HepG2 (cell line): ENCODE measurements around the gene KLK7.

Source experiments
- HMG20B ChIP-seq: conservative IDR thresholded peaks from 2 replicates; pipeline ENCODE4 v1.6.1; 2016; ENCODE audit warnings: missing genetic modification reagents, missing compliant biosample characterization
- NFRKB ChIP-seq: fragments of 450-650 bp; IDR thresholded peaks from 2 replicates; pipeline ENCODE4 v1.6.1; 2017
- NR2C2 ChIP-seq: sonication (generic); formaldehyde crosslinking; IDR thresholded peaks from 2 replicates; pipeline ENCODE4 v1.4.0; 2020; ENCODE audit warnings: missing genetic modification reagents, mild to moderate bottlenecking, moderate library complexity, borderline replicate concordance
- POLR2AphosphoS5 ChIP-seq: IDR thresholded peaks from 2 replicates; pipeline ENCODE4 v1.6.1; 2012; ENCODE audit warnings: low read depth, low read length
- ZNF326 ChIP-seq: sonication (generic); formaldehyde crosslinking; IDR thresholded peaks from 2 replicates; pipeline ENCODE4 v1.4.0; 2020; ENCODE audit warnings: missing genetic modification reagents, borderline replicate concordance
- ZNF557 ChIP-seq: sonication (generic); formaldehyde crosslinking; IDR thresholded peaks from 2 replicates; pipeline ENCODE4 v1.4.0; 2020; ENCODE audit warnings: missing genetic modification reagents
- TF ChIP-seq, protein P1 (sequence below): sonication (generic); formaldehyde crosslinking; IDR thresholded peaks from 2 replicates; pipeline ENCODE4 v1.5.0; 2020; ENCODE audit warnings: mild to moderate bottlenecking, missing genetic modification reagents
- TF ChIP-seq, protein P2 (sequence below): sonication (generic); formaldehyde crosslinking; IDR thresholded peaks from 2 replicates; pipeline ENCODE4 v1.9.0; 2021; ENCODE audit warnings: missing genetic modification reagents, borderline replicate concordance
- TF ChIP-seq, protein P3 (sequence below): sonication (generic); formaldehyde crosslinking; IDR thresholded peaks from 2 replicates; pipeline ENCODE4 v1.5.0; 2020; ENCODE audit warnings: mild to moderate bottlenecking, missing genetic modification reagents, moderate library complexity

DNA sequence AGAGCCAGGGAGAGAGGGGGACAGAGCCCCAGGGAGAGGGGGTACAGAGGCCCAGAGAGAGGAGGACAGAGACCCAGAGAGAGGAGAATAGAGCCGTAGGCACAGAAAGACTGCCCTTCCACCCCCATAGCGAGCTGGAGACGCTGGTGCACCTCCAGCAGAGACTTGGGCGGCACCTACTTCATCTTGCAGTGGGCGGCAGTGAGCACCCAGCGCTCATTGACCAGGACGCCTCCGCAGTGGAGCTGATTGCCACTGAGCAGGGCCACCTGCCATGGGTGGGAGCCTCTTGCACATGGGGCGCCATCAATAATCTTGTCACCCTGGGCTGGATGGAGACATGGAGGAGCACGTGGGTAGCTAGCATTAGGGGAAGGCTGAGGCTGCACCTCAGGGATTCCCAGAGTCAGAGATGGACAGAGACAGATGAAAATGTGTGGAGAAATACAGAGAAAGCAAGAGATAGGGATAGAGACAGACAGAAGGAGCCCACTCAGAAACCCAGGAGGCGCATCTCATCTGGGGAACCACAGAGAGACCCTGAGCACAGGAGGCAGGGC, 2.0 kb downstream of the KLK7 start:
- TF ChIP-seq, protein P1, sequence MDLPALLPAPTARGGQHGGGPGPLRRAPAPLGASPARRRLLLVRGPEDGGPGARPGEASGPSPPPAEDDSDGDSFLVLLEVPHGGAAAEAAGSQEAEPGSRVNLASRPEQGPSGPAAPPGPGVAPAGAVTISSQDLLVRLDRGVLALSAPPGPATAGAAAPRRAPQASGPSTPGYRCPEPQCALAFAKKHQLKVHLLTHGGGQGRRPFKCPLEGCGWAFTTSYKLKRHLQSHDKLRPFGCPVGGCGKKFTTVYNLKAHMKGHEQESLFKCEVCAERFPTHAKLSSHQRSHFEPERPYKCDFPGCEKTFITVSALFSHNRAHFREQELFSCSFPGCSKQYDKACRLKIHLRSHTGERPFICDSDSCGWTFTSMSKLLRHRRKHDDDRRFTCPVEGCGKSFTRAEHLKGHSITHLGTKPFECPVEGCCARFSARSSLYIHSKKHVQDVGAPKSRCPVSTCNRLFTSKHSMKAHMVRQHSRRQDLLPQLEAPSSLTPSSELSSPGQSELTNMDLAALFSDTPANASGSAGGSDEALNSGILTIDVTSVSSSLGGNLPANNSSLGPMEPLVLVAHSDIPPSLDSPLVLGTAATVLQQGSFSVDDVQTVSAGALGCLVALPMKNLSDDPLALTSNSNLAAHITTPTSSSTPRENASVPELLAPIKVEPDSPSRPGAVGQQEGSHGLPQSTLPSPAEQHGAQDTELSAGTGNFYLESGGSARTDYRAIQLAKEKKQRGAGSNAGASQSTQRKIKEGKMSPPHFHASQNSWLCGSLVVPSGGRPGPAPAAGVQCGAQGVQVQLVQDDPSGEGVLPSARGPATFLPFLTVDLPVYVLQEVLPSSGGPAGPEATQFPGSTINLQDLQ (CRISPR knock-in tag): no peak
- TF ChIP-seq ZNF557 (CRISPR knock-in tag) (no peak), ZNF326 (CRISPR knock-in tag) (no peak), HMG20B (CRISPR knock-in tag) (no peak), POLR2AphosphoS5 (no peak), NR2C2 (no peak), NFRKB (no peak)
- TF ChIP-seq, protein P2, sequence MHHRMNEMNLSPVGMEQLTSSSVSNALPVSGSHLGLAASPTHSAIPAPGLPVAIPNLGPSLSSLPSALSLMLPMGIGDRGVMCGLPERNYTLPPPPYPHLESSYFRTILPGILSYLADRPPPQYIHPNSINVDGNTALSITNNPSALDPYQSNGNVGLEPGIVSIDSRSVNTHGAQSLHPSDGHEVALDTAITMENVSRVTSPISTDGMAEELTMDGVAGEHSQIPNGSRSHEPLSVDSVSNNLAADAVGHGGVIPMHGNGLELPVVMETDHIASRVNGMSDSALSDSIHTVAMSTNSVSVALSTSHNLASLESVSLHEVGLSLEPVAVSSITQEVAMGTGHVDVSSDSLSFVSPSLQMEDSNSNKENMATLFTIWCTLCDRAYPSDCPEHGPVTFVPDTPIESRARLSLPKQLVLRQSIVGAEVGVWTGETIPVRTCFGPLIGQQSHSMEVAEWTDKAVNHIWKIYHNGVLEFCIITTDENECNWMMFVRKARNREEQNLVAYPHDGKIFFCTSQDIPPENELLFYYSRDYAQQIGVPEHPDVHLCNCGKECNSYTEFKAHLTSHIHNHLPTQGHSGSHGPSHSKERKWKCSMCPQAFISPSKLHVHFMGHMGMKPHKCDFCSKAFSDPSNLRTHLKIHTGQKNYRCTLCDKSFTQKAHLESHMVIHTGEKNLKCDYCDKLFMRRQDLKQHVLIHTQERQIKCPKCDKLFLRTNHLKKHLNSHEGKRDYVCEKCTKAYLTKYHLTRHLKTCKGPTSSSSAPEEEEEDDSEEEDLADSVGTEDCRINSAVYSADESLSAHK (CRISPR knock-in tag): no peak
- TF ChIP-seq, protein P3, sequence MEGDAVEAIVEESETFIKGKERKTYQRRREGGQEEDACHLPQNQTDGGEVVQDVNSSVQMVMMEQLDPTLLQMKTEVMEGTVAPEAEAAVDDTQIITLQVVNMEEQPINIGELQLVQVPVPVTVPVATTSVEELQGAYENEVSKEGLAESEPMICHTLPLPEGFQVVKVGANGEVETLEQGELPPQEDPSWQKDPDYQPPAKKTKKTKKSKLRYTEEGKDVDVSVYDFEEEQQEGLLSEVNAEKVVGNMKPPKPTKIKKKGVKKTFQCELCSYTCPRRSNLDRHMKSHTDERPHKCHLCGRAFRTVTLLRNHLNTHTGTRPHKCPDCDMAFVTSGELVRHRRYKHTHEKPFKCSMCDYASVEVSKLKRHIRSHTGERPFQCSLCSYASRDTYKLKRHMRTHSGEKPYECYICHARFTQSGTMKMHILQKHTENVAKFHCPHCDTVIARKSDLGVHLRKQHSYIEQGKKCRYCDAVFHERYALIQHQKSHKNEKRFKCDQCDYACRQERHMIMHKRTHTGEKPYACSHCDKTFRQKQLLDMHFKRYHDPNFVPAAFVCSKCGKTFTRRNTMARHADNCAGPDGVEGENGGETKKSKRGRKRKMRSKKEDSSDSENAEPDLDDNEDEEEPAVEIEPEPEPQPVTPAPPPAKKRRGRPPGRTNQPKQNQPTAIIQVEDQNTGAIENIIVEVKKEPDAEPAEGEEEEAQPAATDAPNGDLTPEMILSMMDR (CRISPR knock-in tag): no peak
